Neural cell (in vitro differentiated cells): ENCODE measurements around the gene GPR78. TPM values are rescaled to one million over a fixed set of nuclear protein-coding genes. Genes with fewer than 3 reads are reported as not detected.

Experiments
- H2AFZ ChIP-seq: fragments of 200-600, 300-800 bp; sonication (generic), shearing (Covaris generic); 2 replicates; pipeline ENCODE4 v1.6.0; 2014; ENCODE audit warnings: low read depth, mild to moderate bottlenecking, antibody characterized with exemption, low read length, moderate library complexity
- H3F3A ChIP-seq: fragments of 200-600 bp; shearing (Covaris generic); 2 replicates; pipeline ENCODE4 v1.6.1; 2016; ENCODE audit warnings: mild to moderate bottlenecking, moderate library complexity, mixed read lengths, antibody characterized with exemption, low read length; ENCODE audit not compliant: insufficient read depth, poor library complexity, severe bottlenecking
- H3K27ac ChIP-seq: fragments of 200-600, 300-800 bp; sonication (generic), shearing (Covaris generic); 2 replicates; pipeline ENCODE4 v1.5.1; 2014; ENCODE audit warnings: mild to moderate bottlenecking, low read length, moderate library complexity
- H3K27me3 ChIP-seq: fragments of 300-800, 200-600 bp; sonication (generic), shearing (Covaris generic); 2 replicates; pipeline ENCODE4 v1.6.0; 2014; ENCODE audit warnings: mild to moderate bottlenecking, low read depth, low read length, moderate library complexity; ENCODE audit not compliant: insufficient read depth
- H3K36me3 ChIP-seq: fragments of 300-800, 200-600 bp; sonication (generic), shearing (Covaris generic); 2 replicates; pipeline ENCODE4 v1.5.1; 2014; ENCODE audit warnings: mild to moderate bottlenecking, antibody characterized with exemption, low read length, moderate library complexity; ENCODE audit not compliant: insufficient read depth
- H3K4me2 ChIP-seq: fragments of 300-800, 200-600 bp; sonication (generic), shearing (Covaris generic); 2 replicates; pipeline ENCODE4 v1.6.0; 2014; ENCODE audit warnings: mild to moderate bottlenecking, low read length
- H3K4me3 ChIP-seq: fragments of 300-800, 200-600 bp; sonication (generic), shearing (Covaris generic); 2 replicates; pipeline ENCODE4 v1.5.1; 2014; ENCODE audit warnings: mild to moderate bottlenecking, low read length, moderate library complexity
- H3K79me2 ChIP-seq: fragments of 200-600 bp; shearing (Covaris generic); replicated peaks from 2 replicates; pipeline ENCODE4 v1.6.0; 2014; ENCODE audit warnings: mild to moderate bottlenecking, low read length, moderate library complexity; ENCODE audit not compliant: insufficient read depth
- H3K9ac ChIP-seq: fragments of 300-800, 200-600 bp; sonication (generic), shearing (Covaris generic); 2 replicates; pipeline ENCODE4 v1.6.1; 2016; ENCODE audit warnings: mild to moderate bottlenecking, low read length, mixed read lengths
- H3K9me2 ChIP-seq: fragments of 200-600 bp; shearing (Covaris generic); 2 replicates; pipeline ENCODE4 v1.6.1; 2016; ENCODE audit warnings: mild to moderate bottlenecking, low read length, mixed read lengths; ENCODE audit not compliant: insufficient read depth
- H3K9me3 ChIP-seq: fragments of 200-600, 300-800 bp; sonication (generic), shearing (Covaris generic); 2 replicates; pipeline ENCODE4 v1.6.1; 2016; ENCODE audit warnings: mild to moderate bottlenecking, mixed run types, low read length, moderate library complexity, mixed read lengths
- H4K20me1 ChIP-seq: fragments of 200-600 bp; shearing (Covaris generic); 2 replicates; pipeline ENCODE4 v1.6.1; 2016; ENCODE audit warnings: mild to moderate bottlenecking, mixed run types; ENCODE audit not compliant: insufficient read depth
- EP300 ChIP-seq: fragments of 450-650 bp; conservative IDR thresholded peaks from 2 replicates; pipeline ENCODE4 v1.6.1; 2014; ENCODE audit warnings: antibody characterized with exemption, mild to moderate bottlenecking, moderate library complexity; ENCODE audit not compliant: poor library complexity, severe bottlenecking
- EZH2 ChIP-seq: fragments of 200-600, 300-800 bp; shearing (Covaris generic), sonication (generic); IDR thresholded peaks from 2 replicates; pipeline ENCODE4 v1.6.1; 2014; ENCODE audit warnings: antibody characterized with exemption, low read length, borderline replicate concordance, mild to moderate bottlenecking; ENCODE audit not compliant: insufficient read depth, poor library complexity, severe bottlenecking
- MXI1 ChIP-seq: fragments of 450-650 bp; conservative IDR thresholded peaks from 2 replicates; pipeline ENCODE4 v1.6.1; 2014; ENCODE audit warnings: antibody characterized with exemption, mild to moderate bottlenecking; ENCODE audit not compliant: poor library complexity, severe bottlenecking
- POLR2AphosphoS5 ChIP-seq: IDR thresholded peaks from 2 replicates; pipeline ENCODE4 v1.6.1; 2012
- RAD21 ChIP-seq: fragments of 450-650 bp; conservative IDR thresholded peaks from 2 replicates; pipeline ENCODE4 v1.6.1; 2014; ENCODE audit warnings: antibody characterized with exemption, mild to moderate bottlenecking, moderate library complexity
- SMC3 ChIP-seq: fragments of 450-650 bp; conservative IDR thresholded peaks from 2 replicates; pipeline ENCODE4 v1.6.1; 2014; ENCODE audit warnings: antibody characterized with exemption, mild to moderate bottlenecking, moderate library complexity; ENCODE audit not compliant: poor library complexity
- TAF1 ChIP-seq: IDR thresholded peaks from 2 replicates; pipeline ENCODE4 v1.6.1; 2012; ENCODE audit warnings: low read depth
- polyA plus RNA-seq: library from polyadenylated mRNA; depleted of rRNA; stranded (reverse); fragments of >200 nt; gene quantifications from 2 replicates; pipeline ENCODE4 v1.2.3, GENCODE V29; 2014
- TF ChIP-seq, protein P1 (sequence below): IDR thresholded peaks from 2 replicates; pipeline ENCODE4 v1.6.1; 2012; ENCODE audit warnings: borderline replicate concordance
- TF ChIP-seq, protein P2 (sequence below): fragments of 450-650 bp; IDR thresholded peaks from 2 replicates; pipeline ENCODE4 v1.5.1; 2014; ENCODE audit warnings: antibody characterized with exemption, mild to moderate bottlenecking, moderate library complexity; ENCODE audit not compliant: poor library complexity, severe bottlenecking

Gene GPR78
- polyA plus RNA-seq, 1 donor from 2014 or later = not detected

- H3K4me2 ChIP-seq = no peak overlapping the region
- no peaks in the 10 kb centered on the region for H3K9me3 ChIP-seq
- H3K79me2 ChIP-seq = no peaks in the 10 kb centered on the region
- TF ChIP-seq EZH2 = no peak
- TF ChIP-seq TAF1 = no peak
- no peak for TF ChIP-seq POLR2AphosphoS5
- TF ChIP-seq, protein P1, sequence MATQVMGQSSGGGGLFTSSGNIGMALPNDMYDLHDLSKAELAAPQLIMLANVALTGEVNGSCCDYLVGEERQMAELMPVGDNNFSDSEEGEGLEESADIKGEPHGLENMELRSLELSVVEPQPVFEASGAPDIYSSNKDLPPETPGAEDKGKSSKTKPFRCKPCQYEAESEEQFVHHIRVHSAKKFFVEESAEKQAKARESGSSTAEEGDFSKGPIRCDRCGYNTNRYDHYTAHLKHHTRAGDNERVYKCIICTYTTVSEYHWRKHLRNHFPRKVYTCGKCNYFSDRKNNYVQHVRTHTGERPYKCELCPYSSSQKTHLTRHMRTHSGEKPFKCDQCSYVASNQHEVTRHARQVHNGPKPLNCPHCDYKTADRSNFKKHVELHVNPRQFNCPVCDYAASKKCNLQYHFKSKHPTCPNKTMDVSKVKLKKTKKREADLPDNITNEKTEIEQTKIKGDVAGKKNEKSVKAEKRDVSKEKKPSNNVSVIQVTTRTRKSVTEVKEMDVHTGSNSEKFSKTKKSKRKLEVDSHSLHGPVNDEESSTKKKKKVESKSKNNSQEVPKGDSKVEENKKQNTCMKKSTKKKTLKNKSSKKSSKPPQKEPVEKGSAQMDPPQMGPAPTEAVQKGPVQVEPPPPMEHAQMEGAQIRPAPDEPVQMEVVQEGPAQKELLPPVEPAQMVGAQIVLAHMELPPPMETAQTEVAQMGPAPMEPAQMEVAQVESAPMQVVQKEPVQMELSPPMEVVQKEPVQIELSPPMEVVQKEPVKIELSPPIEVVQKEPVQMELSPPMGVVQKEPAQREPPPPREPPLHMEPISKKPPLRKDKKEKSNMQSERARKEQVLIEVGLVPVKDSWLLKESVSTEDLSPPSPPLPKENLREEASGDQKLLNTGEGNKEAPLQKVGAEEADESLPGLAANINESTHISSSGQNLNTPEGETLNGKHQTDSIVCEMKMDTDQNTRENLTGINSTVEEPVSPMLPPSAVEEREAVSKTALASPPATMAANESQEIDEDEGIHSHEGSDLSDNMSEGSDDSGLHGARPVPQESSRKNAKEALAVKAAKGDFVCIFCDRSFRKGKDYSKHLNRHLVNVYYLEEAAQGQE = no peak
- TF ChIP-seq, protein P2, sequence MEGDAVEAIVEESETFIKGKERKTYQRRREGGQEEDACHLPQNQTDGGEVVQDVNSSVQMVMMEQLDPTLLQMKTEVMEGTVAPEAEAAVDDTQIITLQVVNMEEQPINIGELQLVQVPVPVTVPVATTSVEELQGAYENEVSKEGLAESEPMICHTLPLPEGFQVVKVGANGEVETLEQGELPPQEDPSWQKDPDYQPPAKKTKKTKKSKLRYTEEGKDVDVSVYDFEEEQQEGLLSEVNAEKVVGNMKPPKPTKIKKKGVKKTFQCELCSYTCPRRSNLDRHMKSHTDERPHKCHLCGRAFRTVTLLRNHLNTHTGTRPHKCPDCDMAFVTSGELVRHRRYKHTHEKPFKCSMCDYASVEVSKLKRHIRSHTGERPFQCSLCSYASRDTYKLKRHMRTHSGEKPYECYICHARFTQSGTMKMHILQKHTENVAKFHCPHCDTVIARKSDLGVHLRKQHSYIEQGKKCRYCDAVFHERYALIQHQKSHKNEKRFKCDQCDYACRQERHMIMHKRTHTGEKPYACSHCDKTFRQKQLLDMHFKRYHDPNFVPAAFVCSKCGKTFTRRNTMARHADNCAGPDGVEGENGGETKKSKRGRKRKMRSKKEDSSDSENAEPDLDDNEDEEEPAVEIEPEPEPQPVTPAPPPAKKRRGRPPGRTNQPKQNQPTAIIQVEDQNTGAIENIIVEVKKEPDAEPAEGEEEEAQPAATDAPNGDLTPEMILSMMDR = no peak
- no peak for TF ChIP-seq MXI1
- no peak for TF ChIP-seq SMC3
- no peak for TF ChIP-seq RAD21
- no peaks in the 10 kb centered on the region for H3K27me3 ChIP-seq
- no peaks in the 10 kb centered on the region for H4K20me1 ChIP-seq
- H3K9ac ChIP-seq = no peak overlapping the region
- H2AFZ ChIP-seq = no peak overlapping the region
- no peaks in the 10 kb centered on the region for H3K36me3 ChIP-seq
- H3F3A ChIP-seq = no peaks in the 10 kb centered on the region
- H3K9me2 ChIP-seq = no peaks in the 10 kb centered on the region
- H3K27ac ChIP-seq = no peak overlapping the region
- no peak overlapping the region for H3K4me3 ChIP-seq
Observed at GRCh38 chr4:8608714-8609391, 28.7 kb downstream of the GPR78 start.

GRCh38 chr4:8609406-8609805 lies 29.2 kb downstream of the GPR78 start:
- Histone ChIP-seq H3K27ac (no peak overlapping the region), H3K27me3 (no peaks in the 10 kb centered on the region), H3K36me3 (no peaks in the 10 kb centered on the region), H3K4me2 (no peak overlapping the region), H3K79me2 (no peaks in the 10 kb centered on the region), H4K20me1 (no peaks in the 10 kb centered on the region), H3K4me3 (no peak overlapping the region), H3K9me3 (no peaks in the 10 kb centered on the region), H3F3A (no peaks in the 10 kb centered on the region), H2AFZ (no peak overlapping the region), H3K9me2 (no peaks in the 10 kb centered on the region), H3K9ac (no peak overlapping the region)
- TF ChIP-seq TAF1 = no peak
- TF ChIP-seq EZH2 = no peak
- TF ChIP-seq, protein P2 = no peak
- no peak for TF ChIP-seq MXI1
- no peak for TF ChIP-seq EP300
- TF ChIP-seq POLR2AphosphoS5 = no peak
- no peak for TF ChIP-seq SMC3
- TF ChIP-seq RAD21 = no peak
- TF ChIP-seq, protein P1 = no peak
